Body of pancreas (tissue), 4 donors: ENCODE measurements around the gene SERAC1.

Experiments used
- CTCF ChIP-seq, 7 experiments: fragments of 450-650 bp in 4 of 7; fragments of 200-600 bp in 3 of 7; sonication (generic) in 3 of 7; IDR thresholded peaks; one replicate each; pipeline ENCODE4 v1.5.1; 2016 to 2019; ENCODE audit warnings: antibody characterized with exemption in 7 of 7
- POLR2A ChIP-seq, 3 donors: fragments of 450-650 bp; IDR thresholded peaks; one replicate each; pipeline ENCODE4 v1.6.1; 2016; ENCODE audit warnings: antibody characterized with exemption in 3 of 3, mild to moderate bottlenecking in 2 of 3

- TF ChIP-seq POLR2A (IDR thresholded peaks at IDR 0.05) (no peak), CTCF (IDR thresholded peaks at IDR 0.05) (no peak)
Observed at GRCh38 chr6:158188591-158188990, 20.5 kb upstream of the SERAC1 start.
